Fibroblast of peridontal ligament (primary cell): ENCODE measurements around the gene YPEL3.
A peak's percentile ranks its signal among the peaks of the same experiment; 100 is the strongest.

Experiments
- DNase-seq: peaks from one replicate; pipeline ENCODE4 v3.0.0-alpha.2; 2010; ENCODE audit errors: extremely low read depth

Gene YPEL3

GRCh38 chr16:30069611-30070462, 26.2 kb downstream of the YPEL3 start:
- DNase-seq: no peak

DNA sequence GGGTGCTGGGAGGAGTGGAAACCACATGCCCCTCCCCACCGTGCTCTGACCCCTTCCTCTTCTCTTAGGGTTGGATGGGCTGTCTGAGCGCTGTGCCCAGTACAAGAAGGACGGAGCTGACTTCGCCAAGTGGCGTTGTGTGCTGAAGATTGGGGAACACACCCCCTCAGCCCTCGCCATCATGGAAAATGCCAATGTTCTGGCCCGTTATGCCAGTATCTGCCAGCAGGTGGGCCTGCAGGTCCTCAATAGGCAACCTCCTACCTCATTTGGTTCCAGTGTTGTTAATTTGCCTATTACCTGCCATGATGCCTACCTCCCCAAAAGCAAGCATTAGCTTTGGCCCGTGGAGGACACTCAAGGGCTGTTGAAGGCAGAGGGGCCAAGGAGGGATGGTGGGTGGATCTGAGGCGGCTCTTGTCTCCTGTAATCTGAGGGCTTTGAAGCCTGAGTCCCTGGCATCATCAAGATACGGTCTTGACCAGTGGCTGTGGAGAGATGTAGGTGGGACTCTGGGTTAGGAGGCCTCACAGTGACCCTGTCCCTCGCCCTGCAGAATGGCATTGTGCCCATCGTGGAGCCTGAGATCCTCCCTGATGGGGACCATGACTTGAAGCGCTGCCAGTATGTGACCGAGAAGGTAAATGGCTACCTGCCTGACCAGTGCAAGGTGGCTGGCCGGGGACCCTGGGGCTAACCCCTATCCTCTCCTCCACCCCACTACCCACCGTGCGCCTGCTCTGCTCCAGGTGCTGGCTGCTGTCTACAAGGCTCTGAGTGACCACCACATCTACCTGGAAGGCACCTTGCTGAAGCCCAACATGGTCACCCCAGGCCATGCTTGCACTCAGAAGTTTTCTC, 27.0 kb downstream of the YPEL3 start:
- no peak for DNase-seq

DNA sequence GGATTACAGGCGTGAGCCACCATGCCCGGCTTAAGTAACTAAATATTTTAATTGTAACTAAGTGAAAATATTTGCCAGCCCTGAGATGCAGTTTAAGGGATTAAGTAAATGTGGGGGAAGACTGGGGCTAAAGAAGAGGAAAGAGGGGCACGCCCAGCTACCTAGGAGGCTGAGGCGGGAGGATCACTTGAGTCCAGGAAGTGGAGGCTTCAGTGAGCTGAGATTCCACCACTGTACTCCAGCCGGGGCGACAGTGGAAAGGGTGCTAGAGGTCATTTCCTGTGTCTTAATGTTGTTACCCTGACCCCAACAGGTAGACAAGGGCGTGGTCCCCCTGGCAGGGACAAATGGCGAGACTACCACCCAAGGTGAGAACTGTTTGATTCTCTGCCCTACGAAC, 27.7 kb downstream of the YPEL3 start:
- no peak for DNase-seq

DNA sequence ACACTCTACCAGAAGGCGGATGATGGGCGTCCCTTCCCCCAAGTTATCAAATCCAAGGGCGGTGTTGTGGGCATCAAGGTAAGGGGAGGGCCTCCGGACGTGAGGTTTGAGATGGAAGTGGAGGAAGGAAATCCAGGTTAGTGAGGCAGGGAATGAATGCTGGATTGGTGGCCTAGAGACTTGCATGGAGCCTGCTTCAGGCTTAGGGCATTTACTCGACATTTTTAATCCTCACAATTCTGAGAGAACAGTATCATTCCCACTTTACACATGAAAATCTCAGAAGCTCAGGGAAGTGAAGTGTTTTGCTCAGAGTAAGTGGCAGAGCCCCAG, 28.5 kb downstream of the YPEL3 start:
- DNase-seq: no peak

GRCh38 chr16:30066761-30067583, 29.0 kb downstream of the YPEL3 start:
- DNase-seq: no peak

DNA sequence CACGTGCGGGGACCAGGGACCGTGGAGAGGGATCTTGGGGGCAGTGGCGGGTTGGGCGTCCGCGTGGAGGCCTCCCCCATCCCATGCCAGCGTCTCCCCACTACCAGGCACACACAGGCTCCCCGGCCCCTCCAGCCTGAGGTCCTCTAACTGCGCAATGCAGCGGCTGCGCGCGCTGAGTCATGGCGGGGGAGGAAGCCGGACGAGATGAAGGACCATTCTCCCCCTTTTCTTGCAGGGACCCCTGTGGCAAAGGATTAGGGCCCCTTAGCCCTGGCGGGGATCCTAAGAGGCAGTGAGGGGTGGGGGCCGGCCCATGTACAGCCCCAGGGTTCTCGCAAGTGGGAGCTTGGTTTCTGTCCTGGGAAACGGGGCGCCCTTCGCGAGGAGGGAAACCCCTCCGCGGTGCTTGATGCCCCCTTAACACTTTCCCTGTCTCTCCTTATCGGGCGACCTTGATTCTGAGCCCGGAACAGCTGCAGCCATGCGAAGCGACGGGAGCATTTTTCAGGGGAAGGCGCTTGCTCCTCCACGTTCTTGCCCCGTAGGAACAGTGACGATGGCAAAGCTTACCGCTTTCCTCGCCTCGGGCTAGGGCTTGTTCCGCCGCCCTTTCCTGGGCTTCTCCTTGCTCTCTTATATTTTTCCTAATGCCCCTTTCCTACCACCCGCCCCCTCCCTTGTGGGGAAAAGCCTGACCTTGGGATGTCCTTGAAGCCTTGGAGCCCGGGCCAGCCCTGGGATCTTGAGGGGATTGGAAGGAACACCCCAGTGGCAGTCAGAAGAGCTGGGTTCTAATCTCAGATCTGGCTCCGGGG, 29.9 kb downstream of the YPEL3 start:
- peak; percentile 58 for DNase-seq

DNA sequence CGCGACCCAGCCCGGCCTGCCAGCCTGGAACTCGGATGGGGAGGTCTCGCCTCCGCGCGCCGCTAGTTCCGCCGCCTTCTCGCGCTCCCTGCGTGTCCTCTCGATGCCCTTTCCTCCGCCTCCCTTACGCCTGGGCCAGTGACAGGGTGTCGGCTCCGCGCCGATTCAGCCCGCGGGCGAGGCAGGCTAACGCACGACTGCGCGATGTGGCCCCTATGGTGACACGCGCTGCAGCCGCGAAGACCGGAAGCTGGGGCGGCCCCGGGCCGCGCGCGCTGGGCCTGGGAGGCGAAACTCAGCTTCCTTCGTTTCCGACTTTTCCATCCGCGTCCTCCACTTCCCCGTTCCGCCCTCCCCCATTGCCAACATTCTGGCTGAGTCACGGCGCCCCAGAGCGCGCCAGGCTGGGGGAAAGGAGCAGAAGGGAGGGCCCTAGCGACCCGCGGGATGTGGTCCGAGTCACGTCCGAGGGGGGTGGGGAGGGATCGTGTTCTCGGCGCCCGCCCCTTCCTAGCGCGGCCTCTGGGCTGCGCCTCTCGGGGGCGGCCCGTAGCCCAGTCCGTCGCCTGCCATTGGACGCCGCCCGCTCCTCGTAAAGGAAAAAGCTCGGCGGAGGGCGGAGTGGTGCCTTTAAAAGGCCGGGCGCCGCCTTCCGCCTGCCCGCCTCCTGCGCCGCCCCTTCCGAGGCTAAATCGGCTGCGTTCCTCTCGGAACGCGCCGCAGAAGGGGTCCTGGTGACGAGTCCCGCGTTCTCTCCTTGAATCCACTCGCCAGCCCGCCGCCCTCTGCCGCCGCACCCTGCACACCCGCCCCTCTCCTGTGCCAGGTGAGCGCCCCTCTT, 30.7 kb downstream of the YPEL3 start, which contains the start of gene ALDOA:
ALDOA (plus strand) TSS at position 659 of the 841 bp plus-strand sequence. CDS start 1,138 bp downstream, outside the sequence.
- peak; percentile 97 for DNase-seq

GRCh38 chr16:30064729-30065101, 31.3 kb downstream of the YPEL3 start:
- no peak for DNase-seq

- DNase-seq: peak; percentile 49
Measured at GRCh38 chr16:30063893-30064728, 31.9 kb downstream of the YPEL3 start.

DNA sequence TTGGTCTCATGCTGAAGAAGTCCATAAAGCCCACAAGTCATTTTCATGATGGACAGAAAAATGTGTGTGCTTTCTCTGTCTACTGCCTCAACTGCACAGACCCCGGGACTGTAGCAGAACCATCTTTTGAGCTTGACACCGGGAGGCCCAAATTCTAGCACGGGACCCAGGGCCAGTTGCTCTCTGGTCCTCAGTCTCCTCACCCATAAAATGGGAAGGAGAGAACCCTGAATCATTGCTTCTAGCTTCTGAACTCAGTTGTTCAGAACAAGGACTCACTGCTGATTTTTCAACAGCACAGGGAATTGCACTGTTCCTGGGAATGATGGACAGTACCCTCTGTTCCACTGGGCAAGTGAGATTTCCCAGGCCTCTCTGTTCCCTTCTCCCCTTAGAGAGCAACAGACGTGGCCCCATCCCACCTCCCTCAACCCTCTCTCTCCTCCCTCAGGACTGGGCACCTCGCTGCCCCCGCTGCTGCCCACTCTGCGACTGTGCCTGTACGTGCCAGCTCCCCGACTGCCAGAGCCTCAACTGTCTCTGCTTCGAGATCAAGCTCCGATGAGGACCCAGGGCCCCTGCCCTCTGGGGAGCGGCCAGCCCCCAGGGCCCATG, 32.6 kb downstream of the YPEL3 start:
- no peak for DNase-seq

DNA sequence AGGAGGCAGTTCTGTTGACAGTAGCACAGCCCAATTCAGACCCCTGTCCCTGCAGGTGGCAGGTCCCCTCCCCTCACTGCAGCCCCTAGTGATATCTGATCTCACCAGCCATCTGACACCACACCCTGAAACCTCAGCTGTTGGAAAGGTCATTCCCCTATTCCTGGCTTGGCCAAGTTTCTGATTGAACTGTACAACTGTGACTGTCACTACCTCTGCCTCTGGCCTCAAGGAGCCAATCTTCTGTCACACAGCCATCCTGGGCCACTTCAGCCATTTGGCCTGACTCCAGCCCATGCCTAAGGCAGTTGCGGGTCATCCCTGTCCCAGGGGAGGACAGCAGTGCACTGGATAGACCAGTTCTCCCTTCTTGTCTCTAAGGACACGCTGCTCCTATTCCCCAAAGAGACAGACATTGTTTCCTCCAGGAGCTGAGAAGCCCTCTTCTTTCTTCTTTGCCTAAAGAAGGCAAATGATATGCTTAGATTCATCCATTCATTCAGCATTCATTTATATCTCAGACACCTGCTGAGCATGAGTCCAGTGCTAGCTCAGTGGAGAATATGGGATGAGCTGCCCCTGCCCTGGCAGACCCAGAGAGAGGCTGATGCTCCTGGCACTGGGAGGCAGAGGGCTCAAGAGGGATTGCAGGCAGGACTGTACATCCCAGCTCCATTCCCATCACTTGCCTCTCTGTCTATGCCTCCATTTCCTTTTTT, 35.0 kb downstream of the YPEL3 start:
- no peak for DNase-seq

DNA sequence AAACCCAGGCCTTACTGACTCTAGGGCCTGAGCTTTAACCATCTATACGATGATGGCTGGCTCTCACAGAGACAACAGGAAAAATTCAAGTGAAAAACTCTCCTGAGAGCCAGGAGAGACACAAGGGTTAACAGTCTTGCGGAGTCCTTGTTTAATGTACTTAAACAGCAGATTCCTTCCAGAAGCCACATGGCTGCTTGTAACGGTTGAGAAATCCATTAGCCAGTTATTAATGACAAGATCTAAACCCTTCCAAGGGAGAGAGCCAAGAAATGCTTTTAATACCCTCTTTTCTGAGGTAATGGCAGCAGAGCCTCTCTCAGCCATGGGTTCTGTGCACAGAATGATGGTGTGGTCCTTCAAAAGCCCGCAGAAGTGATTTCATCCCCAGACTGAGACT, 35.7 kb downstream of the YPEL3 start:
- DNase-seq: no peak

- DNase-seq: no peak
Measured at GRCh38 chr16:30054959-30055553, 41.0 kb downstream of the YPEL3 start.

DNA sequence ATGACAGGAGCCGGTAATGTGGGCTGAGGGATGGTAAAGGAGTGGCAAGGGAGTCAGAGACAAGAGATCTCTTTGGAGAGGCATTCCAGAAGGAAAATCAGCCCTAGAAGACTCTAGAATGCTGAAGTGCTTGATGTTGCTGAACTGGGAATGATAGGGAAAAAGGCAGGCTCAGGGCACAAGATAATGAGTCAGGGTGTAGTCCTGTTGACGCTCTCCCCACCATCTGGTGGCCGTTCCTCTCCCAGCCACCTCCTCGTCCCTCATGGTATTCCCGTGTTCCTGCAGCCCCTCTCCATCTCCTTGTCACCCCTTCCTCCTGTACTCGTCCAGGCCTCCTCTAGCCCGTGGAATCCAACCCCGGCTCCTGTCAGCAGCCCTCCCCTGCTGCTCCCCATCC, 41.6 kb downstream of the YPEL3 start:
- DNase-seq: no peak

GRCh38 chr16:30053376-30054015, 42.5 kb downstream of the YPEL3 start:
- DNase-seq: no peak

DNA sequence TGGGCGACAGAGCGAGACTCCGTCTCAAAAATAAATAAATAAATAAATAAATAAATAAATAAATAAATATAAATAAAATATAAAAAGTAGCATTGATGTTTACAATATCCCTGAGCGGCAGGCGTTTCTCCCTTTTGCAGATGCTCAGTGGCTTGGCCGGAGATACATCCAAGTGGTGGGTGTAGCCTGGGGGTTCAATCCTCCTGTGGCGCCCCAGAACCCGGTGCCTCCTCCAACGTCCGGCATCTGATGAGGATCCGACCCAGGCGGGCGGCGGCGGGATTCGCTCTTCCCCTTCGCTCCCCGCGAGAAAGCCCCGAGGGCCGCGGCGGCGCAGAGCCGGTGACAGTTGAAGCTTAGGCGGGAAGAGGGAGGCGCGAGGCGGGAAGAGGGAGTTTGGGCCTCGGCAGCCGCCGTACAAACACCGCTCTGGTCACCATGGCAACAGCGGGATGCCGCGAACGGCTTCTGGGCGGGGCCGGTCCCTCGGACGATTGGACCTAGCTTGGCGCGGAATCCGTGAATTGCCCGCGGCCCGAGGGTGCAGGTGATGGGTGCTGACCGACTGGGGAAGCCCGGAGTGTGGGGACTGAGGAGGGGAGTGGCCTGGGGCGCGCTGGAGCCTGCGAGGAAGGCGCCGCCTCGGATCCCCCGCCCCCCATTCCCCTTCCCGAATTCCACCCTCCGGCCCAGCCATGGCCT, 43.2 kb downstream of the YPEL3 start:
- peak; percentile 86 for DNase-seq

- peak; percentile 37 for DNase-seq
Measured at GRCh38 chr16:30051518-30051917, 44.5 kb downstream of the YPEL3 start.
